KG1 (cell line): Measurements from ENCODE around the gene CGB3.
A peak's percentile ranks its signal among the peaks of the same experiment; 100 is the strongest.

Experiments
- DNase-seq: peaks from one replicate; lab custom pipeline; 2025; lab: John Stamatoyannopoulos, UW

Gene CGB3

GRCh38 chr19:49016067-49016839 is 7.9 kb downstream of the CGB3 start:
- DNase-seq: no peak

DNA sequence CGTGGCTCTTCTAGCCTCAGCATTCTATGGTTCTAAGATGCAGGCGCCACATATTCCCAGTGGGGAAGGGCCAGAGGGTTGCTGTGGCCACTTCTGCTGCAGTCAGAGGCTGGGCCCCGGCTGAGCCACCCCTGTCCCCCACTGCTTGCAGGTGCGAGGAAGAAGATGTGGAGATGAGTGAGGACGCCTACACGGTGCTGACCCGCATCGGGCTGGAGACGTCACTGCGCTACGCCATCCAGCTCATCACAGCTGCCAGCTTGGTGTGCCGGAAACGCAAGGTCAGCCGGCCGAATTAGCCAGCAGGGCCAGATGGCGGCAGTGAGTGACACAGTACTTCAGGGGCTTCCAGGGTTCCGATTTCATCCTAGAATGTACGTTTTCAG is 9.3 kb downstream of the CGB3 start:
- DNase-seq: no peak

GRCh38 chr19:49014123-49014869 is 9.8 kb downstream of the CGB3 start:
- DNase-seq: no peak

DNA sequence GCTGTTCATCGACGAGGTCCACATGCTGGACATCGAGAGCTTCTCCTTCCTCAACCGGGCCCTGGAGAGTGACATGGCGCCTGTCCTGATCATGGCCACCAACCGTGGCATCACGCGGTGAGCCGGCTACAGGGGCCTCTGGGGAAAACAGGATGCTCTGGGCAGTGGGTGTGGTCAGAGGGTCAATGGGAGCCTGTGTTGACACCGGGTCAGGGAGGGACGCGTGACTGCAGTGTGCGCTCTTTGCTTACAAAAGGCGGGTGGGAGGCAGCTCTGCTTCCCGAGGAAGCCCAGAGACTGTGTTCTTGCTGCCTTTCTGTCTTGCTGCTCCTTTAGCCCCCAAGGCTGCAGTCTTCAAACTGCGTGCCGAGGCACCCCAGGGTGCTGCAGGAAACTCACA is 12.9 kb downstream of the CGB3 start:
- no peak for DNase-seq

GRCh38 chr19:49010453-49010852 is 13.7 kb downstream of the CGB3 start:
- DNase-seq: no peak

DNA sequence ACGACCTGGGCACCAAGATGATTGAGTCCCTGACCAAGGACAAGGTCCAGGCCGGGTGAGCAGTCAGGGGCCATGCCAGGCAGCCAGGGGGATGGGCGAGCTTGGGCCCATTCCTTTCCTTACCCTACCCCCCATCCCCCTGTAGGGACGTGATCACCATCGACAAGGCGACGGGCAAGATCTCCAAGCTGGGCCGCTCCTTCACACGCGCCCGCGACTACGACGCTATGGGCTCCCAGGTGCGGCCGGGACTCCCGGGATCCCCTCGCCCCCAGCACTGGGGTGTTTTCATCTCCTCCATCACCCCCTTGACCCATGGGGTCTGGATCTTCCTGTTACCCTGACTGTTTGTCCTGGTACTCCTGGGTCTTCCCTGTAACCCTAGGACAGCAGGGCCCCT is 14.3 kb downstream of the CGB3 start:
- no peak for DNase-seq

DNA sequence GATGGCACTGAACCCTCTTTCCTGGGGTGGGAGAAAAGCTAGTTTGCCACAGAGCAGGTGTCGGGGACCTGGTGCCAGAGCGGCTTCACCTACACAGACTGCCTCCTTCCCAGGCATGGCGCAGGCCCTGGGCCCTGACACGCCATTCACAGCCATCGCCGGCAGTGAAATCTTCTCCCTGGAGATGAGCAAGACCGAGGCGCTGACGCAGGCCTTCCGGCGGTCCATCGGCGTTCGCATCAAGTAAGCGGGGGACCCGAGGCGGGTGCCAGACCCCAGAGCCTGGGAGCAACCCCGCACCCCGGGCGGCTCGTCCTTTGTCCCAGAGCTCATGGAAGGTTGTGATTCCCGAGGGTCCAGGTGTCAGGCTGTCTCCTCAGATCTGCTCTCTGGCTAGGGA is 17.2 kb downstream of the CGB3 start:
- no peak for DNase-seq

DNA sequence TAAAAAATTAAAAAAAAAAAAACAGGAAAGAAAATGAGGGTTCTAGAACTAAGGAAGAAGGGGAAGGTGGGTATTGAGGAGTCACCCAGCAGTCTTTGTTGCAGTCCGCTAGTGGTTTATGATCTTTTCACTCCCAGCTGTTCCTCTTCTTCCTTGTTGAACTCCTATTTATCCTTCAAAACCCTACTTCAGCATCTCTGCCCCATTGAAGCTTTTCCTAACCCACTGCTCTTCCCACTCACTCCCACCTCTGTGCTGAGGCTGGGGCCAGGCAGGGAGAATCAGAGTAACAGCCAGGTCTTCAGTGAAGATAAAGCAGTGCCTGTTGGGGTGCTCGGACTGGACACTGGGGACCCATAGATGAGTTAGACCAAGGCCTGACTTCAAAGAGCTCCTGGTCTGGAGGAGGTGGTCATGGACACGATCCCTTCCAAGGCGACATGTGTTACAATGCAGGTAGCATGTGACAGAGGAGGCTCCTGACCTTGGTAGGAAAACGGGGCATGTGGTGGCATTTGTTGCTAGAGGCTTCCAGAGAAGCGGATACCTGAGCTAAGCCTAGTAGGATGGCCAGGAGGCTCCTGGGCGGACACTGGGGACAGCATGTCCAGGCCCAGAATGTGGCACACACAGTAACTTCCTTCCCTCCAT is 19.0 kb downstream of the CGB3 start:
- no peak for DNase-seq

DNA sequence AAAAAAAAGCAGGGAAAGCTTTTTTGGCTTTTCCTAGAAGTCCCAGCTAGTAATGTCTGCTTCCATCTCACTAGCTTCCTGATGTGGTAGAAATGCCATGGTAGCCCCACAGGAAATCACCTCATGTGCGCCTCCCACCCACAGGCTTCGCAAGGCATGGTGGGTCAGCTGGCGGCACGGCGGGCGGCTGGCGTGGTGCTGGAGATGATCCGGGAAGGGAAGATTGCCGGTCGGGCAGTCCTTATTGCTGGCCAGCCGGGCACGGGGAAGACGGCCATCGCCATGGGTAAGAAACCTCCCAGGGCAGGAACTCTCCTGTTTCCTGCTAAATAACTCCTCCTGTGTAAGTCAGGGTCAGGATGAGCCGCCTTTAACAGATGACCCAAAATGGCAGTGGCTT is 20.0 kb downstream of the CGB3 start:
- no peak for DNase-seq

DNA sequence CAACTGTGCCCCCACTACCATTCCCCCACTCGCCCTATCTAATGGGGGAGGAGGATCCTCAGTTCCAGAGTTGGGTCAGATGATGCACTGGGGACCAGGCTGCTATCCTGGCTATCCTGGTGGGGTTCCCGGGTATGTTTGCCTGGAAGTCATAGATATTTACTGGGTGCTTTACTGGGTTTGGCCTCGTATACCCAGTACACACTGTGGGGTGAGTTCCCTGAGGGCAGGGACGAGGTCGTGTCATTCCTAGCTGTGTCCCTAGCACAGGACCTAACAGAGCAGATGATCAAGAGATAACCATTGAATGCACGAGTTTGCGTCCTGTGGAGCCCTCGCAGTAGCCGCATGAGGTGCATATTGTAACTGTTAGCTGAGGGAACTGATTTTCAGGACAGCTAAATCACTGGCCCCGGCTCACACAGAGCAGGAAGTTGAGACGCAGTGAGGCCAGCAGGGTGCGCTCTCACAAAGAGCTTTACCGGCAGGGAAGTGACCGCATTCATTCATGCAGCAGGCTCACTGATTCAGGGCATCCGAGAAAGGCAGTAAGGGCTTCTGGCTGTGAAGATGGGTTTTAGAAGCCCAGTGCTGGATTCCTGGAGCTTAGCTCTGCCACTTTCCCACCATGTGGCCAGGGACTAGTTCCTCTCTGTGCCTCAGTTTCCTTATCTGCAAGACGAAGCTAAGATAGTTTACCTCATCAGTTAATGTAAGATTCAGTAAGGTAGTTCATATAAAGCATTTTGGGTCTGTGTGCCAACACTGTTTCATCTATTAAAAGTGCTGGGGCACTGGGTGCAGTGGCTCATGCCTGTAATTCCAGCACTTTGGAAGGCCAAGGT is 24.4 kb downstream of the CGB3 start:
- peak; percentile 56 for DNase-seq

- DNase-seq: peak; percentile 3
Observed at GRCh38 chr19:48997972-48998371, 26.2 kb downstream of the CGB3 start.

DNA sequence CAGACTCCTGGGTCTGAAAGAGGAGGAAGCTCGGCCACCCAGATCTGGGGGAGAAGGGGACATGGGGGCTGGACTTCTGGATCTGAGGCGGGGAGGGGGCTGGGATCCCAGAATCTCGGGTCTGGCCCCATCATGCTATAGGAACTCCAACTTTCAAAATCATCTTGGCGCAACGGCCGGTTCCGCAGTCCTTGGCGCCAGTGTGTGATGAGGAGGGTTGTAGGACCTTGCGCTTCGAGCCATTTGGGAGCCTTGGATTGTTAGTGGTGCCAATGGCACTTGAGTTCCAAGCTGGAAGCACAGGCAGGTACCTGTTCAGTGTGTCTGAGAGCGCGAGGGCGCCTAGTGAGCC is 30.1 kb downstream of the CGB3 start:
- no peak for DNase-seq

DNA sequence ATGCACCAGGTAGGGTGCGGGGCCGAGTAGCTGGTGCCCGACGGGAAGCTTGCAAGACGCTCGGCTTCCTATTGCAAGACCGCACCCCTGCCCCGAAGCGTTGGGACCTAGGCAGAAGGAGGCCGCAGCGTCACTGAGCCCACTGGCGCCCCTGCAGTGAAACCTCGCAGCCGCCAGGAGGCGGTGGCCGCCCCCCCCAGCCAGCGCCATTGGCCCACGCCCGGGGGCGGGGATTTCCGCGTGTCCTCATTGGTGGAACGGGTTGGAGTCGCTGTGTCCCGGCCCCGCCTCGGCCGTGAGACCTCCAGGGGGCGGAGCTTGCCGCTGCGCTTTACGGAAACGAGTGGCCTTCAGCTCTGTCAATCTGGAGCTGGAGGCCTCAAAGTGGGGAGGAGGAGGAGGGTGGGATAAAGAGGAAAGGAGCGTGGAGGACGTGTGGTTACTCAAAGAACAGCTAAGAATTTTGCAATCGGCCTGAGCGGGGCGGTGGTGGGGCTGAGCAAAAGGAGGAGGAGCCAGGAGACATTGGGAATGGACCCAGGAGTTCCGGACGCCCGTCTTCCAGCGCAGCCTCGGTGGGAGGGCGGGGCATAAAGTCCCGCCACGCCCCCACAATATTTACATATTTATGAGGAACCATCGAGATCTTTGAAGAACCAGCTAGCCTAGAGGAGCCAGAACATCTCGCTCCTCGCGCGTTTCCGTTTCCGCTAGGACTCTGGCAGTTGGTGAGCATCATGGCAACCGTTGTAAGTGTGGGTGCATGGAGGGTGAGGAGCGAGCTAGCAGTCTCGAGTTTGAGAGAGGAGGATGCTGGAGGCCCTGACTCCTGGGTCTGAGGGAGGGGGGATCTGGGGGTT is 30.7 kb downstream of the CGB3 start, which contains the start of the genes GYS1 and RUVBL2:
Gene GYS1 (minus strand): TSS at position 135 of the 860 bp plus-strand sequence. CDS start 197 bp downstream, outside the sequence.
Gene RUVBL2 (plus strand): TSS at position 713 of the 860 bp plus-strand sequence. CDS start 25 bp downstream, at position 738.
- peak; percentile 100 for DNase-seq

- no peak for DNase-seq
Observed at GRCh38 chr19:48992581-48993174, 31.5 kb downstream of the CGB3 start.

GRCh38 chr19:48991873-48992580 is 32.1 kb downstream of the CGB3 start:
- DNase-seq: no peak

- DNase-seq: no peak
Observed at GRCh38 chr19:48991011-48991609, 33.0 kb downstream of the CGB3 start.

GRCh38 chr19:48990400-48990799 is 33.7 kb downstream of the CGB3 start:
- DNase-seq: no peak

- no peak for DNase-seq
Observed at GRCh38 chr19:48989701-48990291, 34.3 kb downstream of the CGB3 start.

DNA sequence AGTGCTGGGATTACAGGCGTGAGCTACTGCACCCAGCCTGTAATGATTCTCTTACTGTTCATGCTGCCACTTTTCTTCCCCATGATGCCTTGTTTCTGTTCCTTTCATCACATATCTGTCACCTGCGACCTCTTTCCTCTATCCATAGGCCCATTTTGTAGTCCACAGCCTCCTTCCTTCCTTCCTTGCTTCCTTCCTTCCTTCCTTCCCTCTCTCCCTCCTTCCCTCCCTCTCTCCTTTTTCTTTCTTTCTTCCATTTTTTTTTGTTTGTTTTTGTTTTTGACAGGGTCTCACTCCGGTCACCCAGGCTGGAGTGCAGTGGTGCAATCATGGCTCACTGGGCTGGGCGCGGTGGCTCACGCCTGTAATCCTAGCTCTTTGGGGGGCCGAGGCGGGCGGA is 35.3 kb downstream of the CGB3 start:
- DNase-seq: no peak
